ENCODE data around the gene PLCL1.
"Not testable (repeated sequence)": the region's sequence is repeated elsewhere in the genome, so short reads cannot be mapped to it uniquely, and the experiment has no call there.

The PLCL1 gene

DNA sequence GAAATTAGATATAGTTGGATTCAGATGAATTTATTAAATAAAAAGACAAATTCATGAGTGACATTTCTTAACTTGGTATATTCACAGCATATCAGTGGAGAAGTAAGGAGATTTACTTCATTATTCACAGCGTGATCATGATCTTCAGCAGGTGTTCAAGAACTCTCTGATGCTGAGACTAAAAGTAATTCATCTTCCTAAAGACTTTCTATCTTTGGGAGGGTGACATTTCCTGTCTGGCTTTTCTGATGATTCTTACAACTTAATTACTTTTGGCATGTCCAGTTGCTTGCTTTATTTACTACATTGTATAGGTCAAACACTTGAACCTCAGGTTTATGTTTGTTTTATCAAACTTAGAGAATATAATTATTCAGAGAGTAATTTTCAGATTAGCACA lies 224.6 kb downstream of the PLCL1 start:
- Histone ChIP-seq H3K4me3 (no peak overlapping the region), H3K27ac (no peak overlapping the region)

DNA sequence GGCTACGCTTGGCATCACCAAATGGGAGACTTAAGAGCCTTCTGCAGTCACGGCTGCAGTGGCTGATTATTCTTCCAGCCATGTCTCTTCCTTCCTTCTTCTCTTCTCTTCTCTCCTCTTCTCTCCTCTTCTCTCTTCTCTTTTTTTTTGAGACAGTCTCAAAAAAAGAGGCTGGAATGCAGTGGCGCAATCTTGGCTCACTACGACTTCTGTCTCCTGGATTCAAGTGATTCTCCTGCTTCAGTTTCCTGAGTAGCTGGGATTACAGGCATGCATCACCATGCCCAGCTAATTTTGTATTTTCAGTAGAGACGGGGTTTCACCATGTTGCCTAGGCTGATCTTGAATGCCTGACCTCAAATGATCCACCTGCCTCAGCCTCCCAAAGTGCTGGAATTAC lies 225.2 kb downstream of the PLCL1 start:
- H3K4me3 ChIP-seq = not testable (repeated sequence)

DNA sequence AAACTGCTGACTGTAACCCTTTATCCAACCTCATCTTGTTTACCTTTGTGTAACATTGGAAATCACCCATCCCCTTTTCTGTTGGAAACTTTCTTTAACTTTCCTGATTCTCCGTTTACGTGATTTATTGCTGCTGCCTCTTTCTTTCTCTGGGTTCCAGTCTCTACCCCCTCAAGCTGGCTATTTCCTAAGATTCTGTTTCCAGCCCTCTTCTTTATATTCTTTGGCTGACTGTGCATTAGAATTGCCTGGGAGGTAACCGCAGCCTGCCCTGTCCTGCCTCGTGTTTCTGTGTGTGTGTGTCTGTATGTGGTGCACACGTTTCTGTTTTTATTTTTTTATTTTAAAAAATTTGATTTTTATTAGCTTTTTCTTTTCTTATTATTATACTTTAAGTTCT lies 229.2 kb downstream of the PLCL1 start:
- H3K4me3 ChIP-seq = no peak overlapping the region
- no peak overlapping the region for H3K27ac ChIP-seq

More for the DNA sequence above, 225.2 kb downstream of the PLCL1 start:
- not testable (repeated sequence) for H3K27ac ChIP-seq

DNA sequence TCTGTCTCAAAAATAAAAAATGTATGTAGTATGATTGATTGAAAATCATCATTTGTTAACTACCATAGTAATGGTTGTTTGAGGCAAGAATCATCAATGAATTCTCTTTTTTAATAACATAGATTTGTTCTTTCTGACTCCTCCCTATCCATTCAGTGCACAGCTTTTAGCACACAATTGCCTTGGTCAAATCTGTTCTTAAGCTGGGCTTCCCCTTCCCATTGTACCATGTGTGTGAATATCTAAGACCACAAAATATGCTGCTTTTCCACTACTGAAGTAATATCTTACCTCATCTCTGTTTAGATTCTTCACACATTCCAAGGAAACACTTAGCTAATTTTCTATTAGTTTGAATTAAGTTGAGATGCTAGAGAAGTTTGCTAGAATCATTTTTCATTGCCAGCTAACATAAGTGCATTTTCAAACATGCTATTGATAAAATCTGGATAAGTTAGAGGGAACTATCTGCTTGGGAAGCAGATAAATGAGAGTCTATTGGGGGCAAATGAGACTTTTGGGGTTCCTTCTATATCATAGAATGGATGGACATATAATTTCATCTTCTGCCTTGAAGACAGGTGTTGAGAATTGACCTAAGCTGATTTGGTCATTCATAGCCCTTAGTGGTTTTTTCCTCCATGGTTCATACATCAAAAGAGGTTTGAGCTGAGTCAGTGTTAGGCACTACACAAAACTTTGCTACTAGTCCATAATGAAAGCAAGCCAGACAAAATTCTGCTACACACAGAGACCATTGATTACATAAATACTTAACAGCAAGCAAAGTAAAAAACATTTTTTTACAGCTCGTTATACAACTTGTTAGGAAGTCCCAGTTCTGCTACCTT lies 231.9 kb downstream of the PLCL1 start:
- no peak overlapping the region for H3K27ac ChIP-seq
- no peak overlapping the region for H3K4me3 ChIP-seq

DNA sequence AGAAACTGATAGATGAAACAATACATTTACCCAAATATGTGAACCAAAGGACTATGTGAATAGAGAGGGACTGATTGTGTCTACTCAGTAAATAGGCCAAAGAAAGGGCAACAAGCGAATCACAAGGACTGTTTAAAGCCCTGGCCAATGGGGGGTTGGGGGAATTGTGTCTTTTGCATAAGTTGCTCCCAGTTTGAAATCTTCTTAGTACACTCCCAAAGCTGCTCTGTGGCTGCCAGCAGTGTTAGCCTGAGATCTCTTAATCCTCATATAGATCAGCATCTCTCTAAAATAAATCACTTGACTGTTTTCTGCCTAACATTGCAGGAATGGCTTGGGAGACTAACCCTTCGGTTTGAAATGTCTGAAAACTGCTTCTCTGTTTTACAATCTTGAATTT lies 236.4 kb downstream of the PLCL1 start:
- Histone ChIP-seq H3K27ac (peak overlapping the region in 1 of 21 experiments; percentile 55), H3K4me3 (no peak overlapping the region)

DNA sequence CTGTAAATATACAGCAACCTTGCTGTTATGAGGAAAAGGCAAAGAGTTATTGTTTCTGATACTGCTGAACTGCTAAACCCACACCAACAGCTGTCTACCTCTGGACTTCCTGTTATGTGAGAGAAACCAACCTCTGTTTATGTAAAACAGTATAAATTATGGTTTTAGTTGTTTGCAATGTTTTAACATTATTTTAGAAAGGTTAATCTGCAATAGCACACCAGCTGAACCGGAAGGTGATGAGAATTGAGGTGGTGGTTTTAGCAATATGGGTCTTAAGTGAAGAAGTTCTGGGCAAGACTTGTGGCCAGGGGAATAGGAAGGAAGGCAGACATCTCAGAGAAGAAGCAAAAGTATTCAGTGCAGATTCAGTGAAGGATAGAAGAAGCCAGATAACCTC lies 237.8 kb downstream of the PLCL1 start:
- no peak overlapping the region for H3K4me3 ChIP-seq

DNA sequence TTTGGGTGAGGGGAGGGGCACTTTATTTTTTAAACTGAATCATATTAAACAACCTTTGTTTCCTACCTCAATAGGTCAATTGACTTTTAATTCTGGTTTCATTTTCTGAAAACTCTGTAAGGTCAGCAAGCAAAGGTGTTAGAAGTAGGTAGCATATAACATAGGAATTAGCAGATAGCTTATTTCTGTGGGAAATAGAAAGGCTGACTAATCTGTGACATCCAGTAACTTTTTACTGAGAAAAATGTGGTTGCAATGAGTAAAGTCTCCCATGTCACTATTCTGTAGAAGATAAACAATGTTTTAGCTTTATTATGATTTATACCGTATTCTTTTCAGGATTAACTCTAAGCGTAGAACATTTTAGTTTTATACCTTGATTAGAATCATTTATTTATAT lies 240.4 kb downstream of the PLCL1 start:
- Histone ChIP-seq H3K4me3 (no peak overlapping the region), H3K27ac (peak overlapping the region in 2 of 21 experiments; percentile 15 to 22)

More for the DNA sequence above, 237.8 kb downstream of the PLCL1 start:
- H3K27ac ChIP-seq = peak overlapping the region in 2 of 21 experiments; percentile 37 to 55

DNA sequence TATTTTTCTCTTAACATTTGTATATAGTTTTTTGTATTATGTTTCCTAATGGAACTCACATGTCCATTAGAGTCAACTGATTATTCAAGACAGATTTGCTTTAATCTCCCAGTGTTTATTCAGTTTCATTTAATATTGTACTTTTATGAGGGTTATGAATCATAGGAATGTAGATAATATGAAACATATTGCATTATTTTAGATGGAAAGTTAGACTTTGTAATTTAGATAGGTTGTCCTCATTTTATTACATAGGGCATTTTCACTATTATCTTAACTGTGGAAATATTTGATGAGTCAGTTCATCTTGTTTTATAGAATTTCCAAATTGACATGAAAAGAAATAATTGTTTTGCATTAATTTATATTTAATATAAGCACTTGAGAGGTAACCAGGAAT lies 240.8 kb downstream of the PLCL1 start:
- Histone ChIP-seq H3K4me3 (no peak overlapping the region), H3K27ac (no peak overlapping the region)

DNA sequence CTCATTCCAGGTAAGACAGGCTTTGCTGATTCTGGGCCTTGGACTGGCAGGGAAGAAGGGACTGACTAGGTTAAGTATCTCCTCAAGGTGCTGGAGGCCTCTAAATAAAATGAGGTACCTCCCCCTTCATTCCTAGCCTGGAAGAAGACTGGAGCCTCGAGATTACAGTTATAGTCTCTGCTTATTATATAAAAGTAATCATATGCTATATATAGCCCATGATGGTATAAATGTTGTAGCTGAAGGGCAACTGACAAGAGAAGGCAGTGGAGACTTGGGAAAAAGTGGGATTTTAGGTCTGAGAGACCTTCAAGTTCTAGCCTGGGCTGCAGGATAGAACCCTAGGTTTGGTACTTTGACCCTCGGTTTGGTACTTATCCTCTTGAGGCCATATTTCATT lies 248.3 kb downstream of the PLCL1 start:
- no peak overlapping the region for H3K27ac ChIP-seq
- no peak overlapping the region for H3K4me3 ChIP-seq

DNA sequence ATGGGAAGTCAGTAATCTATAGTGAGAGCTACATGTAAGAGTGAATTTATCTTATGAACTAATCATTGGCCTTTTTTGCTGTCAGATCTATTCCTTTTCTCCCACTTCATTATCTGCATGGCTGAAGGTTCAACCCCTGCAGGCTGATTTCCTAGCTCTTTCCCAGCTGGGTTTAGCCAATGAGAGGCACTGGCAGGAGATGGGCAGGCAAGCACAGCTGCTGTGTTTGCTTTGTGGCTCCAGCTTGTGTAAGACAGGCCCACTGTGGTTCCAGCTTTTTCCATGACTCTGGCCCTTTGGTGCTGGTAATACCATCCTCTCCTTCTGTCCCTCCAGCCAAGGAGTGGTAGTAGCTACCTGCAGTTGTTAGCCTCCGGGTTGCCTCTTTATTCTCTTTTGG lies 248.8 kb downstream of the PLCL1 start:
- Histone ChIP-seq H3K27ac (no peak overlapping the region), H3K4me3 (no peak overlapping the region)

DNA sequence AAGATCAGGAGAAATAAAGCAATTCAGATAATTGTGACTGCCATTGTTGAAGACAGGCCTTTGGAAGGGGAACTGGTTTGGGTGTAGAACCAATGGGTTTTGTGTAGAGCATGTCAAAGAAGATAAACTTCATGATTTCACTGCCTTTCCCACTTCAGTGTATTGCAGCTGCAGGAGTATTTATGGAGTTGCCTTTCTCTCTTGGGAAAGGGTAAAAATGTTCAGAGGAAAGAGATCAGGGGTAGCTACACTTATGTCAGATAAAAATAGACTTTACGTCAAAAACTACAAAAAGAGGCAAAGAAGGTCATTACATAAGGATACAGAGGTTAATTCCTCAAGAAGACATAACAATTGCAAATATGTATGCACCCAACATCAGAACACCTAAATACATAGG lies 249.4 kb downstream of the PLCL1 start:
- H3K4me3 ChIP-seq = no peak overlapping the region
- H3K27ac ChIP-seq = no peak overlapping the region

DNA sequence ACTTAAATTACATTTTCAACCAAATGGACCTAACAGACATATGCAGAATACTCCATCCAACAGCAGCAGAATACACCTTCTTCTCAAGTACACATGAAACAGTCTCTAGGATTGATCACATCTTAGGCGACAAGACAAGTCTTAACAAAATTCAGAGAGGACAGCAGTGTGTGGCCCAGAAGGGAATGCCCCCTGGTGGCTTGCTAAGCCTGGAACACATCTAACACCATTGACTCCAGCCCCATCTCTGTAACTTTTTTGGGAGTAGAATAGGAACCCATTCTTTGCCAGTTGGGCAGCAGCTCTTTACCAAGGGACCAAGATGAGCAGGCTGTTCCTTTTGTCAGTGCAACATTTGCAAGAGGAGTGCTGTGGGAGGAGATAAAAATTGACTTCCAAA lies 249.9 kb downstream of the PLCL1 start:
- Histone ChIP-seq H3K4me3 (no peak overlapping the region), H3K27ac (no peak overlapping the region)

DNA sequence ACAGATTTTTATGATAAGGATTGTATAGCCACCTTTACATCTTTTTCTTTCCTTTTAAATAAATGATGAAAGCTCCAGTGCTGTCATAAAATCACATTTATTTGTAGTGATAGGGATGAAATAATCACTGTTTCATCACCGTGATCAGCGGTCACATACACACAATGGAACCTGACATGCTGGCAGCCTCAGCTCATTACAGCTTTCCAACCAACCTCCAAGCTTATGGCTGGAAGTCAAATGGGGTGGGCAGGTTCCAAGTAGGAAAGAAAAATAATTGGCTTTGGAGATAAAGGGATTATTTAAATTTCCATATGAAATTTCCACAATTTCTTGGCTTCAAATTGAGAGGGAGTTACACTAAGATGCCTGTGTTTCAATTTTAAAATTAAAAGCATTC lies 251.3 kb downstream of the PLCL1 start:
- H3K27ac ChIP-seq = no peak overlapping the region
- H3K4me3 ChIP-seq = no peak overlapping the region

DNA sequence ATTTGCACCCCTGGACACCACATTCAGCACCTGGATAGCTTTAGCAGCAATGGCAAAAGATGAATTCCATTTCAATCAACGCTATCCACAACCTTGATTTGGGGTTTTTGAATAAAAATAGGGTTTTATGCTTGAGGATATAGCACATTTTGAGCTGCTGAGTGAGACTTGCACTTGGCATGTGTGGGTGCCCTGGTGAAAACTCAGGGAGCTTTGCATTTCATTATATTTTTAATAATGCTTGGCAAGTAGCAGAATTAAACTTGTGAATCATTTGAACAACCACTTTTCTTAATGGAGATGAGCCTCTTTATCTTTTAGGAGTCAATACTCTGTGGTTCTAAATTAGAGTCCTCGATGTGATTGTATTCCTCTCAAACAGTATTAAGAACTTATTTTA lies 252.4 kb downstream of the PLCL1 start:
- Histone ChIP-seq H3K27ac (no peak overlapping the region), H3K4me3 (no peak overlapping the region)

DNA sequence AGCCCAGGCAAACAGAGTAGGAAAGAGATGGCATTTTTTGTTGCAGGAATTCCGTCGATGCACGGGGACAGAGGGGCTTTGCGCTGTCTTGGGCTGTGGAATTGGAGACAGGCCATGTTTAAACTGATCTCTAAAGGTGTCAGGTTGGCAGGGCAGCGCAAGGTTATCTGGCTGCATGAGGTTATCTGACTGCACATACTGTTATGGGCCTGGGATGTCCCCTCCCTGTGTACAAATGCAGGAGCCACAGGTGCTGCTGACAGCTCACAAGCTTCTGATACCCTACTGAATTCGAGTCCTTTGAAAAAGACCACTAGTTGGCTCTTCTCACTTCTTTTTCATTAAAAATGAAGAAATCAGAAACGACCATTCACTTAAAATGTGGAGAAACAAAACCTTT lies 255.4 kb downstream of the PLCL1 start:
- Histone ChIP-seq H3K27ac (no peak overlapping the region), H3K4me3 (no peak overlapping the region)

DNA sequence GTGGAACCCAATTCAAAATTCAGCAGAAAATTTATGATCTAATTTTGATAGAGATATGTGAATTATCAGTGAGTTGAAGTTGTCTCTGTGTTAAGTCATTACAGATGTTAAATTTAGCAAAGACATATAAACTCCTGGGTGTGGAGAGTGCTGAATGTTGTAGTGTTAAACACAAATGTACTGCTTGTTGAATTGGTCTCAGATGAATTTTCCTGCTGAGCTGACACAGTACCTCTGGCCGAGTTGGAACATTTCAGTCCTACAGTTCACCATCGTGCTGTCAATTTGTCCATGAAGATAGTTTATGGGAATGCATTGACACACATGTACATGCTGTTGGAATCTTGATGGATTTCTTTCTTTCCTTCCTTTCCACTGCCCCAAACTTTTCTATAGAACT lies 255.9 kb downstream of the PLCL1 start:
- no peak overlapping the region for H3K27ac ChIP-seq

DNA sequence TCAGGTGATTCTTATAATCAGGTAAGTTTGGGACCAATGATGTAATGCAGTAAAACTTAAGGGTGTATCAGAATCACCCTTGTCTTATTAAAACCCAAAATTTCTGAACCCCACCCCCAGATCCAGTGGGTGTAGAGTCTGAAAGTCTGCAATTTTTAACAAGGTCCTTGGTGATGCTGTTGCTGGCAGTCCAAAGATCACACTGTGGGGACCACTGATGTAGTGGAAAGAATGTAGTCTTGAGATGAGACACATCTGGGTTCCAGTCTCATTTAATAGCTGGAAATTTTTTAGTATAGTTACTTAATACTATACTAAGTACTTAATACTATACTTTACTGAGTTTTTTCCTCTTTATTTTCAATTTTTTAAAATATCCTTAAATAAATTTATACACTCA lies 258.4 kb downstream of the PLCL1 start:
- Histone ChIP-seq H3K27ac (no peak overlapping the region), H3K4me3 (no peak overlapping the region)

More for the DNA sequence above, 255.9 kb downstream of the PLCL1 start:
- H3K4me3 ChIP-seq = no peak overlapping the region

DNA sequence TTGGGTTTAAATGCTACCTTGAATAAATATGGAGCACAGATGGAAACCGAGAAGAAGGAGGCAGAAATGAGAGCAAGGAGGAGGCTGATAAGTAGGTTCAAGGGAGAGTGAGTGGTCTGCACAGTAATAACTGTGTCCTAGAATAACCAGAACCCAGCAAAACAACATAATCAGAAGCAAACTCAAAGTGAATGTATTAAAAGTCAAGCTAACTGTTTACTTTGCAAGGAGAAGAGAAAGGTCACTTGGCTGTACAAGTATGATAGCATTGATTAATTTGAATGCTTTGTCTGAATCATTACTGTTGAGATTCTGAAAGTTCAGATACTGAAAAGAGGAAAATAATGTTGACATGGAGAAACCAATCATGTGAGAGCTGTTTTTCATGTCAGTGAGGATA lies 258.8 kb downstream of the PLCL1 start:
- H3K27ac ChIP-seq = no peak overlapping the region
- no peak overlapping the region for H3K4me3 ChIP-seq

DNA sequence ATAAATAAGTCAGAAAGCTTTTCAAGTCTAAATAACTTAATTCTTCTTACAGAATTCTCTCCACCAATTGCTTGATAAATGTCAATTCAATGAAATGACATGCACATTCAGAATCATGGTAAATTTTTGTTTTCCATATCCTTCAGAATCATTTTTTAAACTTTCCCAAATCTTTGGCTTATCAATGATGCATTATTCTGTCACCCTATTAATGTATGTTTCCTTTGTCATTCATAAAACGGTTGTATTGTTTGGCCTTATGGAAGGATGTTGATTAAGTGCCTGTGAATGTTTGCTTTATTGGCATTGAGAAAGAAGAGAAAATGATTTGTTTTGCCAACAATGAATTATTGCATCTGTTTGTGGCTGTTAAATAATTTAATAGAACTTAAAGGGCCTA lies 260.9 kb downstream of the PLCL1 start:
- Histone ChIP-seq H3K27ac (no peak overlapping the region), H3K4me3 (no peak overlapping the region)

DNA sequence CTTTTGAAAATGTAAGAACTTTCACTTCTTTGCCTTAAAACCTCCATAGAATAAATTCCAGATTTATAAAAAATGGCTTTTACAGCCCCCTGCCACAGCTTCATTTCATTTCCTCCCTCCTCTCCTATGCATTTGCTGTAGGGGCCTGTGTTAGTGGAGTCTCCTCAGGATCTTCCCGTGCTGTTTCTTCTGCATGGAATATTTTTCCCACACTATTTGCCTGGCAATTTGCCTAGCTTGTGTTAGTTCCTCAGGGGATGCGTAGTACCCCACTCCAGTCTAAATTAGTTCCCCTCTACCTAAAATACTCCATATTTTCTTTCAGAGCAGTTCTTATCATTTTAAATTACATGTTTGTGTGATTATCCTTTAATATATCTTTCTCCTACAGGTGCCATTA lies 262.2 kb downstream of the PLCL1 start:
- Histone ChIP-seq H3K4me3 (no peak overlapping the region), H3K27ac (no peak overlapping the region)

DNA sequence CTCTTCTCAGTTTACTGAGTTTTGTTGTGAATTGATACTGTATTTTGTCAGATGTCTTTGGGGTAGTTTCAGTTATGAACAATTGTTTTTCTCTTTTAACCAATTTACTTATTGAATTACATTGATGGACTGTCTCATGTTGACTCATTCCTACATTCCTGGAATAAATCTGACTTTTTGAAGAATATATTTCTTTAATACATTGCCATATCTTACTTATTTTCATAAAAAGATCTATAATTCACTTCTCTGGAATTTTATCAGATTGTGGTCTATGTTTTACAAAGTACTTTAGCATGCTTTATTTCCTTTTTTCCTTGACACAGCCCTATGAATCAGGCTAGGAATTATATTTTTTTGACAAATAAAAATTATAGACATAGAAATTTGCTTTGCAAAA lies 268.3 kb downstream of the PLCL1 start:
- H3K4me3 ChIP-seq = no peak overlapping the region
- H3K27ac ChIP-seq = no peak overlapping the region

DNA sequence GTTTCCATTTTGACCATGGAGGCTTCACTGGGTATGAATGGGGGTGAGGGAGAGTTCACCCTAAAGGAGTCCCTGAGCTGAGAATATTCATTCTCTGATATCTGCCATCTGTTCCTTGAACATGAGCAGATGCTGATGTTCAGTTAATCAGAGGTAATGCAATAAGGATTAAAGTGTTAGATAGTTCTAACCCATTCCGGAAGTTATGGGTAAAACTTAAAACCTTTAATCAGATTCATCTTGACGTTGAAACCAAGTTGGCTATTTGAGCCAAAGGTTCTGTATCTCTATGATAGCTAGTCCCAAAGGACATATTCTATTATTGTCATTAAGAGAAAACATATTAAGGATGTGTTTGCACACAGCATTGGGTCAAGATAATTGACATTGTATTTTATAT lies 268.9 kb downstream of the PLCL1 start:
- H3K27ac ChIP-seq = no peak overlapping the region
- no peak overlapping the region for H3K4me3 ChIP-seq
